Colonic mucosa (tissue), 4 donors: ENCODE measurements around the gene KBTBD3. TPM values are rescaled to one million over a fixed set of nuclear protein-coding genes. Genes with fewer than 3 reads are reported as not detected.
"Not testable (repeated sequence)": the region's sequence is repeated elsewhere in the genome, so short reads cannot be mapped to it uniquely, and the experiment has no call there.

Experiments
- DNase-seq: peaks from one replicate; pipeline ENCODE4 v3.0.0-alpha.2; 2020
- H3K27ac ChIP-seq: fragments of 200-600 bp; one replicate; pipeline ENCODE4 v1.8.0; 2021
- H3K27me3 ChIP-seq: fragments of 200-600 bp; one replicate; pipeline ENCODE4 v1.8.0; 2021
- H3K36me3 ChIP-seq: fragments of 200-600 bp; one replicate; pipeline ENCODE4 v1.8.0; 2021
- H3K4me1 ChIP-seq: fragments of 200-600 bp; one replicate; pipeline ENCODE4 v1.8.0; 2021; ENCODE audit warnings: mild to moderate bottlenecking
- H3K4me3 ChIP-seq: fragments of 200-600 bp; one replicate; pipeline ENCODE4 v1.8.0; 2021
- H3K9ac ChIP-seq, 2 donors: one replicate each; pipeline ENCODE4 v1.7.0; 2013; ENCODE audit warnings: control low read depth in 2 of 2, low read depth in 2 of 2, low read length in 2 of 2
- H3K9me3 ChIP-seq: fragments of 200-600 bp; one replicate; pipeline ENCODE4 v1.8.0; 2021
- CTCF ChIP-seq: fragments of 200-600 bp; IDR thresholded peaks from one replicate; pipeline ENCODE4 v1.8.0; 2022; ENCODE audit warnings: antibody characterized with exemption, mild to moderate bottlenecking
- intact Hi-C: fragments of 100-400 bp; cut with DNase I; formaldehyde crosslinking; loops from one replicate; pipeline ENCODE4 v1.14.1; 2022
- total RNA-seq, 2 donors: library from RNA; stranded (reverse); fragmentation: NEBNext Ultra II Directional in 1 of 2; extraction: Animal tissue kit (Norgen Biotek cat#: 25700) in 1 of 2; gene quantifications; one replicate each; pipeline ENCODE4 v1.2.1, GENCODE V29; 2021
- donor health status: healthy.
- donor health status: DM: no; HTN: no; CAD: no.
- donor health status: DM: no; HTN: no; CAD: no.

KBTBD3 gene
- total RNA-seq, 2 donors from 2014 or later: 6.6 to 6.7 TPM

- Histone ChIP-seq H3K9ac (no peak overlapping the region), H3K27me3 (no peaks in the 10 kb centered on the region), H3K36me3 (no peaks in the 10 kb centered on the region), H3K27ac (no peak overlapping the region), H3K4me3 (no peak overlapping the region), H3K4me1 (no peaks in the 10 kb centered on the region), H3K9me3 (no peaks in the 10 kb centered on the region)
- no peak for DNase-seq
- intact Hi-C loops: no loop called here
- no peak for TF ChIP-seq CTCF
Measured at GRCh38 chr11:106014035-106014434, 63.1 kb downstream of the KBTBD3 start.

- no peak overlapping the region for H3K27ac ChIP-seq
- no peaks in the 10 kb centered on the region for H3K9me3 ChIP-seq
- no peak for TF ChIP-seq CTCF
- H3K4me1 ChIP-seq: no peaks in the 10 kb centered on the region
- no peaks in the 10 kb centered on the region for H3K36me3 ChIP-seq
- H3K4me3 ChIP-seq: no peak overlapping the region
- H3K9ac ChIP-seq: no peak overlapping the region
- DNase-seq: no peak
- intact Hi-C loops: no loop called here
- no peaks in the 10 kb centered on the region for H3K27me3 ChIP-seq
Measured at GRCh38 chr11:106012744-106013143, 64.4 kb downstream of the KBTBD3 start.

- no peaks in the 10 kb centered on the region for H3K9me3 ChIP-seq
- no peaks in the 10 kb centered on the region for H3K36me3 ChIP-seq
- H3K9ac ChIP-seq: no peak overlapping the region
- intact Hi-C loops: no loop called here
- no peak overlapping the region for H3K27ac ChIP-seq
- H3K4me3 ChIP-seq: no peak overlapping the region
- no peak for TF ChIP-seq CTCF
- H3K4me1 ChIP-seq: no peaks in the 10 kb centered on the region
- no peaks in the 10 kb centered on the region for H3K27me3 ChIP-seq
- no peak for DNase-seq
Measured at GRCh38 chr11:106011481-106011880, 65.7 kb downstream of the KBTBD3 start.

GRCh38 chr11:106003094-106003493 lies 74.1 kb downstream of the KBTBD3 start:
- intact Hi-C loops, DNase-seq, H3K4me3 ChIP-seq, H3K27ac ChIP-seq, H3K36me3 ChIP-seq, H3K4me1 ChIP-seq, H3K9me3 ChIP-seq, H3K27me3 ChIP-seq, H3K9ac ChIP-seq: not testable (repeated sequence)

GRCh38 chr11:106001304-106002012 lies 75.7 kb downstream of the KBTBD3 start:
- no peaks in the 10 kb centered on the region for H3K36me3 ChIP-seq
- no peak for DNase-seq
- H3K9ac ChIP-seq: no peak overlapping the region
- H3K27me3 ChIP-seq: no peaks in the 10 kb centered on the region
- no peaks in the 10 kb centered on the region for H3K9me3 ChIP-seq
- no peaks in the 10 kb centered on the region for H3K4me1 ChIP-seq
- no peak overlapping the region for H3K27ac ChIP-seq
- TF ChIP-seq CTCF: no peak
- intact Hi-C loops: no loop called here
- H3K4me3 ChIP-seq: no peak overlapping the region

Other genes starting within 250 kb of the KBTBD3 start
- 1 to 10 TPM; 6.2 to 6.8 TPM for gene MSANTD4, start 55.1 kb downstream of the KBTBD3 start, total RNA-seq
- gene AASDHPPT, start 315 bp upstream of the KBTBD3 start, total RNA-seq: 10 to 100 TPM; 17.4 to 17.5 TPM